ENCODE results near the gene NFE2L2.

DNA sequence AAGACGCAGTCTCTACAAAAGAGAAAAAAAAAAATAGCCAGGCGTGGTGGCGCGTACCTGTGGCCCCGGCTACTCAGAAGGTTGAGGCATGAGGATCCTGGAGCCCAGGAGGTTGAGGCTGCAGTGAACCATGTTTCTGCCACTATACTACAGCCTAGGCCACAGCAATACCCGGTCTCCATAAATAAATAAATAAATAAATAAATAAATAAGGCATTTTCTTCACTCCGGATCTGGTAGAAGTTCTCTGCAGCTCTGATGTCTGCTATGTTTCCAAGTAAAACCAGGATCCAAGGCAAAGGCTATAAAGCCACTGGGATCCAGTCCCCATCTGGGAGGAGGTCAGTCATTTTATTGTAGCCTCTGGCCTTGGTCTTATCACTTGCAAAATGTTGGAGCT, 15.5 kb downstream of the NFE2L2 start:
- TF ChIP-seq EZH2 (IDR thresholded peaks at IDR 0.05; ENCODE audit: low read length) (no peak), CTCF (optimal IDR thresholded peaks at IDR 0.05 in 1 of 3, IDR thresholded peaks at IDR 0.05 in 1 of 3, conservative IDR thresholded peaks at IDR 0.05 in 1 of 3; ENCODE audit: extremely low read depth in 1 of 3, insufficient read depth in 2 of 3, low read length in 3 of 3) (no peak)
